ENCODE results near the gene MPL. TPM values are rescaled to one million over a fixed set of nuclear protein-coding genes. Genes with fewer than 3 reads are reported as not detected.

MPL gene
- polyA plus RNA-seq, 1 donor (not counting 4 experiments of a cell fraction or from before 2014, with no cell fraction given) = not detected

DNA sequence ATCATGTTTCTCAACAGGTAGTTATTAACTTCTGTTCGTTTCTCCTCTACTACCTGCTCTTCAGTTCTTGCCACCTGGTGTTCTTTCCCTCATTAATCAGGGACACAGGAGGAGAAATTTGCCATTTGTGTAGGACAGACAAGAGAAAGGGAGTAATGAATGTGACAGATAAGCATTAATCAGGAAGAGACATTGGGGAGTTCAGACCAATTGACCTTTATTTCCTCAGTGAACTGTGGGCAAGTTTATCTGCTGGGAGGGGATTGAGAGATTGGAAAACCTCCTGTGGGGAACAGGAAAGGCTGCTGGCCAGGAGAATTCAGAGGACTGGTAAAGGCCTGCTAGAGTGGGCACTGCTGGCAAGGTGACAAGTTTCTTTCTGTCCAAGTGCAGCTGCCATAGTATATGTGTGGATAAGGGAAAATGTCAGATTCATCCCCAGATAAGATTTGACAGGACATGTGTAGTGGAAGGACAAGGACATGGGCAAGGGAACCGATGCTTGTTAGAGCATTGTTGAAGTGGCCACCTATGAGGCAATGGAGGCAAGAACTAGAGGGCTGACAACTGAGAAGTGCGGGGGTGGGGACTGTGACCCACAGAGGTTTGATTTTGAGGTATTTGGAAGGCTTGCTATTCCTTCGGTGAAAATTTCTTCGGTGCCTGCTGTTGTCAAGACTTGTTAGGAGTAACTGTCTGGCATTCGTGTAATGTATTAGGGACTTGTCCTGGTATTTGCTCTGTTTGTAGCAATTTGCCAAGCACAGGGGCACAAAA lies 64.7 kb downstream of the MPL start:
- FAIRE-seq = no peak
- Histone ChIP-seq H3K36me3 (ENCODE audit: control insufficient read depth in 2 of 2, extremely low read depth in 1 of 2, insufficient read depth in 2 of 2, low read length in 2 of 2) (peaks cover 16% of the 10 kb centered on the region in 2 experiments), H3K79me2 (ENCODE audit: control insufficient read depth, insufficient read depth, low read length) (peaks cover 1% of the 10 kb centered on the region), H3K9ac (ENCODE audit: control insufficient read depth, extremely low read depth, insufficient read depth, low read length) (no peak overlapping the region), H3K9me1 (ENCODE audit: control insufficient read depth, extremely low read depth, insufficient read depth, low read length) (no peaks in the 10 kb centered on the region), H2AFZ (ENCODE audit: control insufficient read depth, low read length) (no peak overlapping the region), H3K4me2 (ENCODE audit: control insufficient read depth, extremely low read depth, insufficient read depth, low read depth, low read length) (no peak overlapping the region), H4K20me1 (ENCODE audit: control insufficient read depth, extremely low read depth, insufficient read depth, low read length) (no peaks in the 10 kb centered on the region), H3K27ac (ENCODE audit: control insufficient read depth, insufficient read depth, low read length) (no peak overlapping the region), H3K9me3 (ENCODE audit: control insufficient read depth, low read depth, low read length) (no peaks in the 10 kb centered on the region), H3K4me1 (ENCODE audit: control insufficient read depth, extremely low read depth, insufficient read depth, low read length) (no peaks in the 10 kb centered on the region), H3K4me3 (ENCODE audit: control insufficient read depth in 2 of 3, extremely low read depth in 1 of 3, insufficient read depth in 2 of 3, low read depth in 1 of 3, low read length in 3 of 3) (no peak overlapping the region), H3K27me3 (ENCODE audit: control insufficient read depth, extremely low read depth, insufficient read depth, low read length) (no peaks in the 10 kb centered on the region)
- no peak for TF ChIP-seq EZH2 (IDR thresholded peaks at IDR 0.05; ENCODE audit: low read length)
- TF ChIP-seq, protein P1, sequence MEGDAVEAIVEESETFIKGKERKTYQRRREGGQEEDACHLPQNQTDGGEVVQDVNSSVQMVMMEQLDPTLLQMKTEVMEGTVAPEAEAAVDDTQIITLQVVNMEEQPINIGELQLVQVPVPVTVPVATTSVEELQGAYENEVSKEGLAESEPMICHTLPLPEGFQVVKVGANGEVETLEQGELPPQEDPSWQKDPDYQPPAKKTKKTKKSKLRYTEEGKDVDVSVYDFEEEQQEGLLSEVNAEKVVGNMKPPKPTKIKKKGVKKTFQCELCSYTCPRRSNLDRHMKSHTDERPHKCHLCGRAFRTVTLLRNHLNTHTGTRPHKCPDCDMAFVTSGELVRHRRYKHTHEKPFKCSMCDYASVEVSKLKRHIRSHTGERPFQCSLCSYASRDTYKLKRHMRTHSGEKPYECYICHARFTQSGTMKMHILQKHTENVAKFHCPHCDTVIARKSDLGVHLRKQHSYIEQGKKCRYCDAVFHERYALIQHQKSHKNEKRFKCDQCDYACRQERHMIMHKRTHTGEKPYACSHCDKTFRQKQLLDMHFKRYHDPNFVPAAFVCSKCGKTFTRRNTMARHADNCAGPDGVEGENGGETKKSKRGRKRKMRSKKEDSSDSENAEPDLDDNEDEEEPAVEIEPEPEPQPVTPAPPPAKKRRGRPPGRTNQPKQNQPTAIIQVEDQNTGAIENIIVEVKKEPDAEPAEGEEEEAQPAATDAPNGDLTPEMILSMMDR (optimal IDR thresholded peaks at IDR 0.05 in 1 of 3, IDR thresholded peaks at IDR 0.05 in 1 of 3, conservative IDR thresholded peaks at IDR 0.05 in 1 of 3; ENCODE audit: extremely low read depth in 1 of 3, insufficient read depth in 2 of 3, low read length in 3 of 3) = no peak
- dilution Hi-C loops (cut with MboI; ENCODE audit: extremely low pct_ligation_motif_present, low sequenced_read_pairs) = no loop called here
- no peak for DNase-seq (ENCODE audit: low read depth, low spot score)

Other genes starting within 250 kb of the MPL start
- 53.2 to 140 TPM (median 122 TPM) in 3 replicates for gene EBNA1BP2, start 165.5 kb upstream of the MPL start, polyA plus RNA-seq
- gene CFAP57, start 165.5 kb upstream of the MPL start, polyA plus RNA-seq = 0.24 to 0.39 TPM (median 0.32 TPM) in 3 replicates
- 0.92 to 2.4 TPM (median 1.0 TPM) in 3 replicates for gene TMEM125, start 67.8 kb upstream of the MPL start, polyA plus RNA-seq
- 4.6 to 6.4 TPM (median 5.6 TPM) in 3 replicates for gene C1orf210, start 52.2 kb upstream of the MPL start, polyA plus RNA-seq
- 0.03 TPM in 1 of 3 replicates, not detected in the others for gene TIE1, start 36.8 kb upstream of the MPL start, polyA plus RNA-seq
- 13.6 to 102 TPM (median 84.2 TPM) in 3 replicates for gene CDC20, start 21.2 kb downstream of the MPL start, polyA plus RNA-seq
- gene ELOVL1, start 30.2 kb downstream of the MPL start, polyA plus RNA-seq = 277 to 331 TPM (median 283 TPM) in 3 replicates
- gene MED8, start 52.0 kb downstream of the MPL start, polyA plus RNA-seq = 11.1 to 28.7 TPM (median 14.3 TPM) in 3 replicates
- gene SZT2, start 52.1 kb downstream of the MPL start, polyA plus RNA-seq = 5.9 to 6.7 TPM (median 6.1 TPM) in 3 replicates
- gene HYI, start 116.1 kb downstream of the MPL start, polyA plus RNA-seq = 26.4 to 39.6 TPM (median 26.9 TPM) in 3 replicates
- 161 to 204 TPM (median 198 TPM) in 3 replicates for gene PTPRF, start 193.1 kb downstream of the MPL start, polyA plus RNA-seq

All from keratinocyte (primary cell).